HCT116 (cell line): ENCODE measurements around the gene VSIG10. TPM values are rescaled to one million over a fixed set of nuclear protein-coding genes. Genes with fewer than 3 reads are reported as not detected.

Source experiments
- ATAC-seq: fragments of 200-7000 bp; cut with Tn5 transposase; 2 replicates; pipeline ENCODE4 v1.9.1; 2020; ENCODE audit warnings: mild to moderate bottlenecking, moderate library complexity
- BruUV-seq: library from RNA; stranded (reverse); fragments of 400-500 nt; replicated peaks from 2 replicates; lab custom pipeline; 2021; lab: Mats Ljungman, UMichigan
- CTCF ChIA-PET: fragments of 300-600 bp; sonication (Branson Sonifier 250); formaldehyde crosslinking; loops from one replicate; lab custom pipeline; 2021; ENCODE audit warnings: antibody characterized with exemption; lab: Charles Lee
- POLR2A ChIA-PET: fragments of 300-600, 350-600 bp; sonication (Branson Sonifier 250); formaldehyde crosslinking; loops from one replicate; lab custom pipeline; 2021; ENCODE audit warnings: antibody characterized with exemption; lab: Charles Lee
- RAD21 ChIA-PET, 2 experiments: fragments of 300-600 bp; sonication (Branson Sonifier 250); formaldehyde crosslinking; loops; one replicate each; lab custom pipeline; 2023; ENCODE audit warnings: low total read pairs in 2 of 2; ENCODE audit not compliant: uncharacterized antibody in 2 of 2, unreplicated experiment in 2 of 2, low non-redundant PET in 1 of 2; lab: Charles Lee
- DNase-seq: peaks from one replicate; pipeline ENCODE4 v3.0.0-alpha.2; 2010; ENCODE audit warnings: low read depth, low spot score
- H2AFZ ChIP-seq: fragments of 200-600 bp; shearing (Covaris generic), sonication (generic); 2 replicates; pipeline ENCODE4 v1.6.1; 2017; ENCODE audit warnings: low read depth, mixed run types, mixed read lengths, antibody characterized with exemption, low read length; ENCODE audit not compliant: poor library complexity, severe bottlenecking
- H3K27ac ChIP-seq: 2 replicates; pipeline ENCODE4 v1.5.1; 2012; ENCODE audit warnings: low read depth, low read length
- H3K27me3 ChIP-seq: fragments of 200-600 bp; sonication (generic); 2 replicates; pipeline ENCODE4 v1.6.1; 2016; ENCODE audit warnings: mixed run types, low read length, mixed read lengths; ENCODE audit not compliant: insufficient read depth
- H3K36me3 ChIP-seq, 2 experiments: fragments of 200-500 bp in 1 of 2; fragments of 200-600 bp in 1 of 2; sonication (Bioruptor generic) in 1 of 2; sonication (generic) in 1 of 2; 2 replicates each; pipeline versions ENCODE4 v1.5.1 to v1.6.1; 2014 to 2016; ENCODE audit warnings: low read length in 2 of 2, inconsistent platforms in 1 of 2, mixed read lengths in 1 of 2, mixed run types in 1 of 2; ENCODE audit not compliant: insufficient read depth in 2 of 2, control insufficient read depth in 1 of 2
- H3K4me1 ChIP-seq, 2 experiments: fragments of 200-600 bp in 1 of 2; sonication (generic) in 1 of 2; 2 replicates each; pipeline versions ENCODE4 v1.5.1 to v1.6.1; 2012 to 2017; ENCODE audit warnings: low read length in 2 of 2, inconsistent platforms in 1 of 2, mild to moderate bottlenecking in 1 of 2, mixed read lengths in 1 of 2, mixed run types in 1 of 2, moderate library complexity in 1 of 2; ENCODE audit not compliant: insufficient read depth in 2 of 2, control insufficient read depth in 1 of 2
- H3K4me2 ChIP-seq: fragments of 200-600 bp; sonication (generic); 2 replicates; pipeline ENCODE4 v1.6.1; 2017; ENCODE audit warnings: mixed run types, low read length, mixed read lengths
- H3K4me3 ChIP-seq, 2 experiments: fragments of 200-600 bp in 1 of 2; sonication (generic) in 1 of 2; replicated peaks in 1 of 2; 2 replicates each; pipeline ENCODE4 v1.5.1; 2011 to 2016; ENCODE audit warnings: low read length in 2 of 2, control low read depth in 1 of 2, low read depth in 1 of 2, mild to moderate bottlenecking in 1 of 2, mixed read lengths in 1 of 2, mixed run types in 1 of 2
- H3K79me2 ChIP-seq: fragments of 200-600 bp; sonication (generic); 2 replicates; pipeline ENCODE4 v1.6.1; 2017; ENCODE audit warnings: mild to moderate bottlenecking, mixed run types, low read length, moderate library complexity, mixed read lengths; ENCODE audit not compliant: insufficient read depth
- H3K9ac ChIP-seq: fragments of 200-600 bp; sonication (generic); 2 replicates; pipeline ENCODE4 v1.6.1; 2016; ENCODE audit warnings: low read length, mixed read lengths
- H3K9me2 ChIP-seq: fragments of 200-600 bp; sonication (generic), shearing (Covaris generic); 2 replicates; pipeline ENCODE4 v1.6.1; 2017; ENCODE audit warnings: mixed run types, mild to moderate bottlenecking, moderate library complexity; ENCODE audit not compliant: insufficient read depth
- H3K9me3 ChIP-seq, 2 experiments: fragments of 200-500 bp in 1 of 2; fragments of 200-600 bp in 1 of 2; sonication (Bioruptor generic) in 1 of 2; sonication (generic) in 1 of 2; 2 replicates each; pipeline ENCODE4 v1.6.1; 2014 to 2017; ENCODE audit warnings: low read length in 2 of 2, mixed read lengths in 2 of 2, inconsistent platforms in 1 of 2, low read depth in 1 of 2, mild to moderate bottlenecking in 1 of 2, mixed run types in 1 of 2, moderate library complexity in 1 of 2; ENCODE audit not compliant: control insufficient read depth in 1 of 2, insufficient read depth in 1 of 2
- H4K20me1 ChIP-seq: fragments of 200-600 bp; sonication (generic), shearing (Covaris generic); 2 replicates; pipeline ENCODE4 v1.6.1; 2017; ENCODE audit warnings: mixed run types, mild to moderate bottlenecking, moderate library complexity; ENCODE audit not compliant: insufficient read depth
- CBX3 ChIP-seq: IDR thresholded peaks from 2 replicates; pipeline ENCODE4 v1.6.1; 2012; ENCODE audit warnings: low read depth
- CEBPB ChIP-seq: IDR thresholded peaks from 2 replicates; pipeline ENCODE4 v1.6.1; 2012; ENCODE audit warnings: low read depth
- EGR1 ChIP-seq: IDR thresholded peaks from 2 replicates; pipeline ENCODE4 v1.6.1; 2012; ENCODE audit warnings: low read depth
- ELF1 ChIP-seq: IDR thresholded peaks from 2 replicates; pipeline ENCODE4 v1.6.1; 2012; ENCODE audit warnings: low read depth, borderline replicate concordance
- EZH2 ChIP-seq: fragments of 200-600 bp; sonication (generic); IDR thresholded peaks from 2 replicates; pipeline ENCODE4 v1.6.1; 2017; ENCODE audit warnings: antibody characterized with exemption, mixed run types
- EZH2phosphoT487 ChIP-seq: fragments of 200-600 bp; IDR thresholded peaks from 2 replicates; pipeline ENCODE4 v1.6.1; 2018; ENCODE audit warnings: antibody characterized with exemption, borderline replicate concordance
- FOSL1 ChIP-seq: IDR thresholded peaks from 2 replicates; pipeline ENCODE4 v1.6.1; 2012; ENCODE audit warnings: low read depth
- JUND ChIP-seq: IDR thresholded peaks from 2 replicates; pipeline ENCODE4 v1.6.1; 2012
- POLR2A ChIP-seq: IDR thresholded peaks from 2 replicates; pipeline ENCODE4 v1.7.0; 2011; ENCODE audit warnings: borderline replicate concordance; ENCODE audit not compliant: insufficient read depth, insufficient read length; ENCODE audit errors: extremely low read depth
- POLR2AphosphoS5 ChIP-seq: IDR thresholded peaks from 2 replicates; pipeline ENCODE4 v1.6.1; 2011; ENCODE audit warnings: mild to moderate bottlenecking, low read depth, low read length, moderate library complexity
- RAD21 ChIP-seq: IDR thresholded peaks from 2 replicates; pipeline ENCODE4 v1.6.1; 2012; ENCODE audit warnings: low read depth, mild to moderate bottlenecking
- SIN3A ChIP-seq: IDR thresholded peaks from 2 replicates; pipeline ENCODE4 v1.6.1; 2012; ENCODE audit warnings: low read depth
- SP1 ChIP-seq: IDR thresholded peaks from 2 replicates; pipeline ENCODE4 v1.6.1; 2012; ENCODE audit warnings: low read depth
- SRF ChIP-seq: IDR thresholded peaks from 2 replicates; pipeline ENCODE4 v1.6.1; 2012; ENCODE audit warnings: low read depth
- TCF7L2 ChIP-seq: IDR thresholded peaks from 2 replicates; pipeline ENCODE4 v1.7.0; 2011; ENCODE audit warnings: borderline replicate concordance, inconsistent platforms; ENCODE audit not compliant: insufficient read depth, insufficient read length; ENCODE audit errors: extremely low read depth
- YY1 ChIP-seq: IDR thresholded peaks from 2 replicates; pipeline ENCODE4 v1.6.1; 2011; ENCODE audit warnings: low read length, low read depth, moderate library complexity, mild to moderate bottlenecking; ENCODE audit not compliant: insufficient replicate concordance; ENCODE audit errors: extremely low read depth
- ZNF274 ChIP-seq: fragments of 200-500 bp; sonication (Bioruptor generic); IDR thresholded peaks from 2 replicates; pipeline ENCODE4 v1.6.1; 2014; ENCODE audit warnings: mild to moderate bottlenecking, low read depth, low read length, inconsistent platforms
- intact Hi-C: fragments of 100-400 bp; cut with micrococcal nuclease; formaldehyde crosslinking; loops from 2 replicates; pipeline ENCODE4 v1.10.0; 2022
- total RNA-seq: library from RNA; stranded (reverse); gene quantifications from one replicate; pipeline ENCODE4 v1.2.1, GENCODE V29; 2021; ENCODE audit not compliant: unreplicated experiment
- TF ChIP-seq, protein P1 (sequence below), 3 experiments: fragments of 200-600 bp in 1 of 3; sonication (generic) in 1 of 3; IDR thresholded peaks in 2 of 3; conservative IDR thresholded peaks in 1 of 3; 2 replicates each; pipeline ENCODE4 v1.5.1; 2012 to 2017; ENCODE audit warnings: low read depth in 2 of 3, low read length in 2 of 3, antibody characterized with exemption in 1 of 3, borderline replicate concordance in 1 of 3, control low read depth in 1 of 3, mild to moderate bottlenecking in 1 of 3, mixed read lengths in 1 of 3, mixed run types in 1 of 3, moderate library complexity in 1 of 3; ENCODE audit not compliant: insufficient read depth in 1 of 3
- TF ChIP-seq, protein P2 (sequence below): IDR thresholded peaks from 2 replicates; pipeline ENCODE4 v1.6.1; 2012
- TF ChIP-seq, protein P3 (sequence below): IDR thresholded peaks from 2 replicates; pipeline ENCODE4 v1.6.1; 2012
- TF ChIP-seq, protein P4 (sequence below): IDR thresholded peaks from 2 replicates; pipeline ENCODE4 v1.6.1; 2012; ENCODE audit warnings: low read depth

The VSIG10 gene
- total RNA-seq, 1 experiment from 2014 or later, result 42.6 TPM

DNA sequence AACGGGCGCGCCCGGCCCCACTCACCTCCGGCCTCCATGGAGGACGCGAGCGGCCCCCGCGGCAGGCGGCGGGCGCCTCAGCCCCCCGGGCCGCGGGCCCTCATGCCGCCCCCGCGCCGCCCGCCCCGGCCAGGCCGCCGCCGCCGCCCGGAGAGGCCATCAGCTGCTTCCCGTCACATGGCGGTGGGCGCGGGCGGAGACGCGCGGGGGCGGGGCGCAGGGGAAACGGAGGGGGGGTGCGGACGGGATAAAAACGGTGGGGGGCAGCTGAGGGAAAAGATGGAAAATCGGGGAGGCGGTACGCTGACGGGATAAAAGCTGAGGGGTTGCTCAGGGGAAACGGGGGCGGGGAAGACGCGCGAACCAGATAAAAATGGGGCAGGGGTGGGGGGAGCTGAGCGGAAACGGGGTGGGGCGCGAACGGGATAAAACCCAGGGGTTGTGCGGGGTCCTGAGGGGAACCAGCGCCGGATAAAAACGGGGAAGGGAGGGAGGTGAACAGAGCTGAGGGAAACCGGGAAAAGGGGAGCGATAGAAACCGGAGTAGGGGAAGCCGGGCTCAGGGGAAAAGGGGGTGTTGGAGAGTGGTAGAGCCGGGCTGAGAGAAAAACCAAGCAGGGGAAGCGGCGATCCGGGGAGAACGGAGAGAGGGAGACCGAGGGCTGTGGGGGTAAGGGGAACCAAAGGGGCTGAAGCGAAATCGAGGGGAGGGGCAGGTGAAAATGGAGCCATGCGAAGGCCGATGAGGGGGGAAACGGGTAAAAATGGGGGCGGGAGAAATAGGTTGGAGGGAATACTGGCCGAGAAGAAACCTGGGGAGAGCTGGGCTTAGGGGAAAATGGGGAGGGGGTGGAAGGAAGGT lies 42.6 kb downstream of the VSIG10 start, which contains the start of gene WSB2:
WSB2 (minus strand) TSS at position 169 of the 862 bp plus-strand sequence; CDS start at position 38, 131 bp downstream.
- H3K9ac ChIP-seq, result peak within 1 kb of the TSS; percentile 91
- ChIA-PET POLR2A (no interaction called here), CTCF (no interaction called here), RAD21 (interaction anchor here (0.6 kb wide), 2 partner anchors 60 to 1070 kb away, joined by 3 read pairs; no protein-coding TSS in a partner anchor)
- DNase-seq (no peak), ATAC-seq (peak; percentile 41)
- H3K36me3 ChIP-seq, result peaks cover 0 to under 1% of the 10 kb centered on the region in 2 experiments; a peak in 1 of 4 replicates
- H3K79me2 ChIP-seq, result peaks cover 27% of the 10 kb centered on the region
- H2AFZ ChIP-seq, result no peak within 1 kb of the TSS
- H3K9me3 ChIP-seq, result no peaks in the 10 kb centered on the region
- no TSS peak for BruUV-seq
- no peaks in the 10 kb centered on the region for H3K9me2 ChIP-seq
- intact Hi-C loops, result loop anchor here (5.0 kb wide), 1 partner anchor 41 kb away; the partner anchor contains the start of gene VSIG10
- peak within 1 kb of the TSS; percentile 64 to 81 for H3K4me3 ChIP-seq
- peaks cover 28 to 39% of the 10 kb centered on the region in 2 experiments for H3K4me1 ChIP-seq
- H4K20me1 ChIP-seq, result no peaks in the 10 kb centered on the region
- no peaks in the 10 kb centered on the region for H3K27me3 ChIP-seq
- peak within 1 kb of the TSS; percentile 91 for H3K27ac ChIP-seq
- H3K4me2 ChIP-seq, result peak within 1 kb of the TSS; percentile 93
- TF ChIP-seq POLR2AphosphoS5 (no peak; the same call in 1 of the 2 replicates), EZH2phosphoT487 (no peak), ZNF274 (no peak), SRF (no peak), EGR1 (peak; percentile 72), POLR2A (no peak), RAD21 (no peak), ELF1 (no peak), CEBPB (no peak), YY1 (peak; percentile 38), SIN3A (no peak), CBX3 (no peak), JUND (no peak), SP1 (no peak), EZH2 (no peak), TCF7L2 (no peak), FOSL1 (no peak)
- TF ChIP-seq, protein P1, sequence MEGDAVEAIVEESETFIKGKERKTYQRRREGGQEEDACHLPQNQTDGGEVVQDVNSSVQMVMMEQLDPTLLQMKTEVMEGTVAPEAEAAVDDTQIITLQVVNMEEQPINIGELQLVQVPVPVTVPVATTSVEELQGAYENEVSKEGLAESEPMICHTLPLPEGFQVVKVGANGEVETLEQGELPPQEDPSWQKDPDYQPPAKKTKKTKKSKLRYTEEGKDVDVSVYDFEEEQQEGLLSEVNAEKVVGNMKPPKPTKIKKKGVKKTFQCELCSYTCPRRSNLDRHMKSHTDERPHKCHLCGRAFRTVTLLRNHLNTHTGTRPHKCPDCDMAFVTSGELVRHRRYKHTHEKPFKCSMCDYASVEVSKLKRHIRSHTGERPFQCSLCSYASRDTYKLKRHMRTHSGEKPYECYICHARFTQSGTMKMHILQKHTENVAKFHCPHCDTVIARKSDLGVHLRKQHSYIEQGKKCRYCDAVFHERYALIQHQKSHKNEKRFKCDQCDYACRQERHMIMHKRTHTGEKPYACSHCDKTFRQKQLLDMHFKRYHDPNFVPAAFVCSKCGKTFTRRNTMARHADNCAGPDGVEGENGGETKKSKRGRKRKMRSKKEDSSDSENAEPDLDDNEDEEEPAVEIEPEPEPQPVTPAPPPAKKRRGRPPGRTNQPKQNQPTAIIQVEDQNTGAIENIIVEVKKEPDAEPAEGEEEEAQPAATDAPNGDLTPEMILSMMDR (IDR thresholded peaks at IDR 0.05 in 2 of 3, conservative IDR thresholded peaks at IDR 0.05 in 1 of 3; ENCODE audit: borderline replicate concordance in 1 of 3, insufficient read depth in 1 of 3, low read depth in 2 of 3, low read length in 2 of 3), result no peak
- TF ChIP-seq, protein P2, sequence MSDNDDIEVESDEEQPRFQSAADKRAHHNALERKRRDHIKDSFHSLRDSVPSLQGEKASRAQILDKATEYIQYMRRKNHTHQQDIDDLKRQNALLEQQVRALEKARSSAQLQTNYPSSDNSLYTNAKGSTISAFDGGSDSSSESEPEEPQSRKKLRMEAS, result peak; percentile 25; the same call in 1 of the 2 replicates
- TF ChIP-seq, protein P3, sequence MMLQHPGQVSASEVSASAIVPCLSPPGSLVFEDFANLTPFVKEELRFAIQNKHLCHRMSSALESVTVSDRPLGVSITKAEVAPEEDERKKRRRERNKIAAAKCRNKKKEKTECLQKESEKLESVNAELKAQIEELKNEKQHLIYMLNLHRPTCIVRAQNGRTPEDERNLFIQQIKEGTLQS, result no peak
- TF ChIP-seq, protein P4, sequence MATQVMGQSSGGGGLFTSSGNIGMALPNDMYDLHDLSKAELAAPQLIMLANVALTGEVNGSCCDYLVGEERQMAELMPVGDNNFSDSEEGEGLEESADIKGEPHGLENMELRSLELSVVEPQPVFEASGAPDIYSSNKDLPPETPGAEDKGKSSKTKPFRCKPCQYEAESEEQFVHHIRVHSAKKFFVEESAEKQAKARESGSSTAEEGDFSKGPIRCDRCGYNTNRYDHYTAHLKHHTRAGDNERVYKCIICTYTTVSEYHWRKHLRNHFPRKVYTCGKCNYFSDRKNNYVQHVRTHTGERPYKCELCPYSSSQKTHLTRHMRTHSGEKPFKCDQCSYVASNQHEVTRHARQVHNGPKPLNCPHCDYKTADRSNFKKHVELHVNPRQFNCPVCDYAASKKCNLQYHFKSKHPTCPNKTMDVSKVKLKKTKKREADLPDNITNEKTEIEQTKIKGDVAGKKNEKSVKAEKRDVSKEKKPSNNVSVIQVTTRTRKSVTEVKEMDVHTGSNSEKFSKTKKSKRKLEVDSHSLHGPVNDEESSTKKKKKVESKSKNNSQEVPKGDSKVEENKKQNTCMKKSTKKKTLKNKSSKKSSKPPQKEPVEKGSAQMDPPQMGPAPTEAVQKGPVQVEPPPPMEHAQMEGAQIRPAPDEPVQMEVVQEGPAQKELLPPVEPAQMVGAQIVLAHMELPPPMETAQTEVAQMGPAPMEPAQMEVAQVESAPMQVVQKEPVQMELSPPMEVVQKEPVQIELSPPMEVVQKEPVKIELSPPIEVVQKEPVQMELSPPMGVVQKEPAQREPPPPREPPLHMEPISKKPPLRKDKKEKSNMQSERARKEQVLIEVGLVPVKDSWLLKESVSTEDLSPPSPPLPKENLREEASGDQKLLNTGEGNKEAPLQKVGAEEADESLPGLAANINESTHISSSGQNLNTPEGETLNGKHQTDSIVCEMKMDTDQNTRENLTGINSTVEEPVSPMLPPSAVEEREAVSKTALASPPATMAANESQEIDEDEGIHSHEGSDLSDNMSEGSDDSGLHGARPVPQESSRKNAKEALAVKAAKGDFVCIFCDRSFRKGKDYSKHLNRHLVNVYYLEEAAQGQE, result no peak
